Choroid plexus epithelial cell (primary cell): ENCODE results near the gene ADGRL1.

Experiments
- DNase-seq: peaks from one replicate; pipeline ENCODE4 v3.0.0-alpha.2; 2010; ENCODE audit warnings: low read depth
- H3K4me3 ChIP-seq: 2 replicates; pipeline ENCODE4 v1.5.1; 2011; ENCODE audit warnings: low read depth, mild to moderate bottlenecking, control low read depth, low read length, moderate library complexity
- CTCF ChIP-seq: conservative IDR thresholded peaks from 2 replicates; pipeline ENCODE4 v1.5.1; 2011; ENCODE audit warnings: low read depth, mild to moderate bottlenecking, control low read depth, inconsistent platforms, low read length, moderate library complexity

Gene ADGRL1

GRCh38 chr19:14168993-14169392, 37.0 kb downstream of the ADGRL1 start:
- H3K4me3 ChIP-seq, result no peak overlapping the region
- no peak for DNase-seq
- TF ChIP-seq CTCF, result no peak

GRCh38 chr19:14168259-14168972, 37.6 kb downstream of the ADGRL1 start:
- H3K4me3 ChIP-seq, result no peak overlapping the region

GRCh38 chr19:14167576-14168138, 38.3 kb downstream of the ADGRL1 start:
- H3K4me3 ChIP-seq, result no peak overlapping the region
- TF ChIP-seq CTCF, result no peak
- DNase-seq, result no peak

More at GRCh38 chr19:14168259-14168972, 37.6 kb downstream of the ADGRL1 start:
- no peak for TF ChIP-seq CTCF
- no peak for DNase-seq

GRCh38 chr19:14166999-14167575, 38.9 kb downstream of the ADGRL1 start:
- H3K4me3 ChIP-seq, result no peak overlapping the region
- DNase-seq, result no peak
- TF ChIP-seq CTCF, result no peak

GRCh38 chr19:14165990-14166830, 39.8 kb downstream of the ADGRL1 start:
- no peak for TF ChIP-seq CTCF
- no peak overlapping the region for H3K4me3 ChIP-seq

GRCh38 chr19:14164724-14165493, 41.1 kb downstream of the ADGRL1 start:
- H3K4me3 ChIP-seq, result no peak overlapping the region
- TF ChIP-seq CTCF, result no peak
- no peak for DNase-seq

More at GRCh38 chr19:14165990-14166830, 39.8 kb downstream of the ADGRL1 start:
- no peak for DNase-seq
